GM10266 (cell line): Measurements from ENCODE around the gene ZNF609.

Source experiments
- DNase-seq: peaks from one replicate; pipeline ENCODE4 v3.0.0; 2012; ENCODE audit errors: extremely low spot score
- CTCF ChIP-seq: IDR thresholded peaks from 2 replicates; pipeline ENCODE4 v1.5.1; 2012; ENCODE audit warnings: mild to moderate bottlenecking, low read depth; ENCODE audit not compliant: control insufficient read depth, insufficient read depth; ENCODE audit errors: missing control alignments

Gene ZNF609

GRCh38 chr15:64710676-64711428 is 250.5 kb downstream of the ZNF609 start:
- DNase-seq, result no peak
- TF ChIP-seq CTCF, result no peak

- TF ChIP-seq CTCF, result no peak
These were observed 252.0 kb downstream of the ZNF609 start for GRCh38 chr15:64712353-64712752.

GRCh38 chr15:64713592-64713991 is 253.2 kb downstream of the ZNF609 start:
- no peak for DNase-seq
- no peak for TF ChIP-seq CTCF

More at GRCh38 chr15:64712353-64712752, 252.0 kb downstream of the ZNF609 start:
- DNase-seq, result no peak

GRCh38 chr15:64716452-64716851 is 256.1 kb downstream of the ZNF609 start:
- no peak for TF ChIP-seq CTCF
- DNase-seq, result no peak

GRCh38 chr15:64717130-64717529 is 256.8 kb downstream of the ZNF609 start:
- TF ChIP-seq CTCF, result no peak
- DNase-seq, result no peak

GRCh38 chr15:64717735-64718495 is 257.5 kb downstream of the ZNF609 start:
- no peak for DNase-seq

More at GRCh38 chr15:64717735-64718495, 257.5 kb downstream of the ZNF609 start:
- no peak for TF ChIP-seq CTCF
